Fibroblast of villous mesenchyme (primary cell): ENCODE results near the gene TMPRSS7. TPM values are rescaled to one million over a fixed set of nuclear protein-coding genes. Genes with fewer than 3 reads are reported as not detected.

Experiments
- DNase-seq: peaks from one replicate; pipeline ENCODE4 v3.0.0-alpha.2; 2010; ENCODE audit warnings: low read depth
- H3K4me3 ChIP-seq: 2 replicates; pipeline ENCODE4 v1.5.1; 2011; ENCODE audit warnings: low read depth, mild to moderate bottlenecking, low read length
- total RNA-seq: library from RNA; depleted of rRNA; stranded (reverse); fragments of >200 nt; gene quantifications from 2 replicates; pipeline ENCODE4 v1.2.3, GENCODE V29; 2012
- TF ChIP-seq, protein P1 (sequence below): IDR thresholded peaks from 2 replicates; pipeline ENCODE4 v1.5.1; 2012; ENCODE audit warnings: low read depth, mild to moderate bottlenecking, low read length; ENCODE audit not compliant: insufficient read depth

TMPRSS7 gene, protein sequence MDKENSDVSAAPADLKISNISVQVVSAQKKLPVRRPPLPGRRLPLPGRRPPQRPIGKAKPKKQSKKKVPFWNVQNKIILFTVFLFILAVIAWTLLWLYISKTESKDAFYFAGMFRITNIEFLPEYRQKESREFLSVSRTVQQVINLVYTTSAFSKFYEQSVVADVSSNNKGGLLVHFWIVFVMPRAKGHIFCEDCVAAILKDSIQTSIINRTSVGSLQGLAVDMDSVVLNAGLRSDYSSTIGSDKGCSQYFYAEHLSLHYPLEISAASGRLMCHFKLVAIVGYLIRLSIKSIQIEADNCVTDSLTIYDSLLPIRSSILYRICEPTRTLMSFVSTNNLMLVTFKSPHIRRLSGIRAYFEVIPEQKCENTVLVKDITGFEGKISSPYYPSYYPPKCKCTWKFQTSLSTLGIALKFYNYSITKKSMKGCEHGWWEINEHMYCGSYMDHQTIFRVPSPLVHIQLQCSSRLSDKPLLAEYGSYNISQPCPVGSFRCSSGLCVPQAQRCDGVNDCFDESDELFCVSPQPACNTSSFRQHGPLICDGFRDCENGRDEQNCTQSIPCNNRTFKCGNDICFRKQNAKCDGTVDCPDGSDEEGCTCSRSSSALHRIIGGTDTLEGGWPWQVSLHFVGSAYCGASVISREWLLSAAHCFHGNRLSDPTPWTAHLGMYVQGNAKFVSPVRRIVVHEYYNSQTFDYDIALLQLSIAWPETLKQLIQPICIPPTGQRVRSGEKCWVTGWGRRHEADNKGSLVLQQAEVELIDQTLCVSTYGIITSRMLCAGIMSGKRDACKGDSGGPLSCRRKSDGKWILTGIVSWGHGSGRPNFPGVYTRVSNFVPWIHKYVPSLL
- not detected in 2 replicates for total RNA-seq

DNA sequence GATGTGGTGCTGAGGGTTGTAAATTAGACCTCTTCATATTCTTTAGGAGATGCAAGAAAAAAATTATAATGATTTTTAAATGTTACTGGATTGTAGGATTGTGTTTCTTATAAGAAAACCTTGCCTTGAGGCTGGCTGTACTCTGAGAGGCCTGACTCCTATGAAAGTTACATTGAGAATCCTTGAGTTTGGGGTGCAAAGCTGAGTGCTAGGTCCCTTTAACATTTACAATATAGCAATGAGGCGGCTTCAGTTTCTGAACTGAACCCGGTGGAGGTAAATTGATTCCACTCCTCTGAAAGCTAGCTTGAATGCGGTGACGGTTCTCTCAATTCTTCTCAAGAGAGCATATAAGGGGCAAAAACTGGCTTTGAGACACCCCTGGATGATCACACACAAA lies at the start of gene TMPRSS7:
TMPRSS7 (plus strand) TSS at position 301 of the 400 bp plus-strand sequence. CDS start 110 bp downstream, outside the sequence.
- DNase-seq, result no peak
- TF ChIP-seq, protein P1, sequence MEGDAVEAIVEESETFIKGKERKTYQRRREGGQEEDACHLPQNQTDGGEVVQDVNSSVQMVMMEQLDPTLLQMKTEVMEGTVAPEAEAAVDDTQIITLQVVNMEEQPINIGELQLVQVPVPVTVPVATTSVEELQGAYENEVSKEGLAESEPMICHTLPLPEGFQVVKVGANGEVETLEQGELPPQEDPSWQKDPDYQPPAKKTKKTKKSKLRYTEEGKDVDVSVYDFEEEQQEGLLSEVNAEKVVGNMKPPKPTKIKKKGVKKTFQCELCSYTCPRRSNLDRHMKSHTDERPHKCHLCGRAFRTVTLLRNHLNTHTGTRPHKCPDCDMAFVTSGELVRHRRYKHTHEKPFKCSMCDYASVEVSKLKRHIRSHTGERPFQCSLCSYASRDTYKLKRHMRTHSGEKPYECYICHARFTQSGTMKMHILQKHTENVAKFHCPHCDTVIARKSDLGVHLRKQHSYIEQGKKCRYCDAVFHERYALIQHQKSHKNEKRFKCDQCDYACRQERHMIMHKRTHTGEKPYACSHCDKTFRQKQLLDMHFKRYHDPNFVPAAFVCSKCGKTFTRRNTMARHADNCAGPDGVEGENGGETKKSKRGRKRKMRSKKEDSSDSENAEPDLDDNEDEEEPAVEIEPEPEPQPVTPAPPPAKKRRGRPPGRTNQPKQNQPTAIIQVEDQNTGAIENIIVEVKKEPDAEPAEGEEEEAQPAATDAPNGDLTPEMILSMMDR, result no peak
- H3K4me3 ChIP-seq, result no peak within 1 kb of the TSS

DNA sequence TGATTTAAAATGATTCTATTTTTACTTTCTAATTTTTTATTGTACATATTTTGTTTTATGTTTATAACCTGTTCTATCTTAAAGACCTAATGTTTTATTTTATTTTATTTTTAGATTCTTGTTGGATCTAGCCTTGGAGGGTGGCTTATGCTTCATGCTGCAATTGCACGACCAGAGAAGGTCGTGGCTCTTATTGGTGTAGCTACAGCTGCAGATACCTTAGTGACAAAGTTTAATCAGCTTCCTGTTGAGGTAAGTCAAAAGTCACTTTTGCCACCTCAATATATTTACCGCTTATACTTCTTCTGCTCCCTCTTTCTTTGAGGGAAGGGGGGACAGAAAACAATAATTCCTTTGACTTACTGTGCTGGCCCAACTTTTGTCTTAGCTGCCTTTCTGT lies 47.7 kb upstream of the TMPRSS7 start:
- no peak overlapping the region for H3K4me3 ChIP-seq
- DNase-seq, result no peak
- TF ChIP-seq, protein P1, result no peak

DNA sequence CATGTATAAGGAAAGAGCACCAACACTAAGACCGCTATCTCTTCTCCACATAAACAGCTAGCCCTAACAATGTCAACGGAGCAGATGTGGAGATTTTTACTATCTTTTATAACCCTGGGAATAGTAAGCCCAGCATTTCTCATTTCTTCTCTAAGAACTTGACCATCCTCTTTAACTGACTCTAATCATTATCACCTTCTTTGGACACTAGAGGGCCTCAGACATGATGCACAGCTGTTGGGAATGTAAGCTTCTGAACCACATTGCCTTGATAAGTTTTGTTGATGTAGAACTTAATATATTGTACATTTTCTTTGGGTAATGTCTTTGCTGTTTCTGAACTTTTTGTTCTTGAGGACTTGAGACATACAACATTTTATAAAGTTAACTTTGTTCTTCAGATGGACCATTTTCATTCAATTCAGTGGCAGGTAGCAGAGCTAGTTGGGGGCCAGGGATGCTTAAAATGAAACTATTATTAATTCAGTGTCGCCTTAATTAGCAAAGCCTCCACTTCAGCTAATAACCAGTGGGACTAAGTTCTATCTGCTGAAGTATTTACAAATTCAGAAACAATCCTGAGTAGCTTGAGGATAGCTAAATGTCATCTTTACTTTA lies 45.4 kb upstream of the TMPRSS7 start:
- peak; percentile 92 for DNase-seq
- TF ChIP-seq, protein P1, result peak; percentile 83
- no peak overlapping the region for H3K4me3 ChIP-seq

DNA sequence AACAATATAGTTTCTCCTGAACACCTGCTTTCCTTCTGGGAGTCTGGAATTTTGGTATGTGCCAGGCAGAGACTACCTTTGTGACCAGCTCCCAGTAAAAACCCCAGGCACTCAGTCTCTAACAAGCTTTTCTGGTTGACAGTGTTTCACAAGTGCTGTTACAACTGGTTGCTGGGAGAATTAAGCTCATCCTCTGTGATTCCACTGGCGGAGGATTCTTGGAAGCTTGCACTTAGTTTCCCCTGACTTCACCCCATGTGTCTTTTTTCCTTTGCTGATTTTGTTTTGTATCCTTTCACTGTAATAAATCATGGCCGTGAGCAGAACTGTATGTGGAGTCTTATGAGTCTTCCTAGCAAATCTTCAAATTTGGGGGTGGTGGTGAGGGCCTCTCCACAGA lies 41.5 kb upstream of the TMPRSS7 start:
- DNase-seq, result no peak
- no peak overlapping the region for H3K4me3 ChIP-seq
- TF ChIP-seq, protein P1, result no peak

DNA sequence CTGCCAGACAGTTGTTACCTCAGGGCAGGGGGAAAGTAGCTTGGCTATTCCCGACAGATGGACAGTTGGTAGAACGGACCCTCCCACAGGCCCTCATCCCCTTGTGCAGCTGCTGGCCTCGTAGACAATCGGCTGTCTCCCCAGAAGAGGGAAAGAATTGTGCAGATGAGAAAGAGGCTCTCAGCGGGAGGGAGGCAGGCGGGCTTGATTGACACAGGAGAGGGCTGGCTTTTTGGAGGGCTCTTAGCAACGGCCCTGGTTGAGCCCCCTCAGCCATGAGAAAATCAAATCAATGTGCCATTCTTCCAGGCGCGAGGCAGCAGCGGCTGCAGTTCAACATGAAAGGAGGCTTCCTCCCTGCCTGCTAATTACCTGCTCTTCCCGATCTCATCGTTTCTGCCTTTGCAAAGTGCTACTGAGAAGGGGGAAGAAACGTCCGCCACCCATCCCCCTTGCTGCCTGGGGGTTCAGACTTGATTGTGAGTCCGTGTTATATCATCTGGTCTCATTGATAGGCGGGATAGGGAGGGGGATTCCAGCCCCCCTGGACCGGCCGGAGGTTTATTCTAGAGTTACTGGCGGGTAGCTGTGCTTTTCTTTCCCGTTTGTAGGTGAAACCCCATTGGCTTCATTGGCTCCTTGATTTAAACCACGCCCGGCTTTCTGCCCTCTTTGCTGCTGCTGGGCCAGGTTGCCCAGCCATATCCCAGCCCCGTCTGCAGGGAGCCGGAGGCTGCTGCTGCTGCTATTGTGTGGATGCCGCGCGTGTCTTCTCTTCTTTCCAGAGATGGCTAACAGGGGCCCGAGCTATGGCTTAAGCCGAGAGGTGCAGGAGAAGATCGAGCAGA lies 35.7 kb upstream of the TMPRSS7 start, which contains the start of gene TAGLN3:
TAGLN3 (plus strand) TSS at position 287 of the 848 bp plus-strand sequence; CDS start at position 788, 501 bp downstream.
- peak within 1 kb of the TSS; percentile 44 for H3K4me3 ChIP-seq
- TF ChIP-seq, protein P1, result no peak
- no peak for DNase-seq
